Large intestine (tissue), 3 donors: Measurements from ENCODE around the gene NUP37. TPM values are rescaled to one million over a fixed set of nuclear protein-coding genes. Genes with fewer than 3 reads are reported as not detected.
A peak's percentile ranks its signal among the peaks of the same experiment; 100 is the strongest.
"Not testable (repeated sequence)": the region's sequence is repeated elsewhere in the genome, so short reads cannot be mapped to it uniquely, and the experiment has no call there.

Experiments
- DNase-seq, 2 donors: peaks; one replicate each; pipeline versions ENCODE4 v3.0.0 to v3.0.0-alpha.2; 2013
- H3K27ac ChIP-seq: one replicate; pipeline ENCODE4 v1.5.1; 2013; ENCODE audit warnings: low read length
- H3K27me3 ChIP-seq: 2 replicates; pipeline ENCODE4 v1.6.1; 2013; ENCODE audit warnings: low read length; ENCODE audit not compliant: control insufficient read depth, insufficient read depth
- H3K36me3 ChIP-seq: 2 replicates; pipeline ENCODE4 v1.6.1; 2013; ENCODE audit warnings: low read length; ENCODE audit not compliant: control insufficient read depth, insufficient read depth
- H3K4me1 ChIP-seq: one replicate; pipeline ENCODE4 v1.6.1; 2013; ENCODE audit warnings: low read length; ENCODE audit not compliant: control insufficient read depth, insufficient read depth
- H3K4me3 ChIP-seq: one replicate; pipeline ENCODE4 v1.5.1; 2013; ENCODE audit warnings: low read length
- H3K9me3 ChIP-seq: one replicate; pipeline ENCODE4 v1.6.1; 2013; ENCODE audit warnings: mild to moderate bottlenecking, low read depth, low read length, moderate library complexity; ENCODE audit not compliant: control insufficient read depth
- WGBS: methylation state at CpG from one replicate; pipeline ENCODE4 v1.1.5; 2013; ENCODE audit warnings: low lambda C conversion rate; ENCODE audit not compliant: insufficient coverage; 5-methylcytosine and 5-hydroxymethylcytosine counted together
- polyA plus RNA-seq: library from polyadenylated mRNA; unstranded; fragments of 120-200 nt; gene quantifications from one replicate; pipeline ENCODE4 v1.2.1, GENCODE V29; 2013

NUP37 gene
- polyA plus RNA-seq, 1 donor = 27.2 TPM

DNA sequence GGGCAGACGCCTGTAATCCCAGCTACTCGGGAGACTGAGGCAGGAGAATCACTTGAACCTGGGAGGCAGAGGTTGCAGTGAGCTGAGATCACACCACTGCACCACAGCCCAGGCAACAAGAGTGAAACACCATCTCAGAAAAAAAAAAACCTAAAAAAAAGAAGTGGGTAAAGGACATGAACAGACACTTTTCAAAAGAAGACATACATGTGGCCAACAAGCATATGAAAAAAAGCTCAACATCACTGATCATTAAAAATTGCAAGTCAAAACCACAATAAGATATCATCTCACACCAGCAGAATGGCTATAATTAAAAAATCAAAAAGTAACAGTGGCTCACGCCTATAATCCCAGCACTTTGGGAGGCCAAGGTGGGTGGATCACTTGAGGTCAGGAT lies 10.8 kb upstream of the NUP37 start:
- WGBS = no CpG with 5 or more reads among the region's 3 CpGs
- not testable (repeated sequence) for H3K36me3 ChIP-seq, H3K27me3 ChIP-seq, H3K27ac ChIP-seq, H3K4me3 ChIP-seq, H3K4me1 ChIP-seq, DNase-seq, H3K9me3 ChIP-seq

- H3K4me3 ChIP-seq, H3K27me3 ChIP-seq, H3K4me1 ChIP-seq, H3K9me3 ChIP-seq, H3K36me3 ChIP-seq, H3K27ac ChIP-seq, DNase-seq: not testable (repeated sequence)
- WGBS = no CpG with 5 or more reads among the region's 2 CpGs
Observed at GRCh38 chr12:102121328-102121727, 1.4 kb upstream of the NUP37 start.

DNA sequence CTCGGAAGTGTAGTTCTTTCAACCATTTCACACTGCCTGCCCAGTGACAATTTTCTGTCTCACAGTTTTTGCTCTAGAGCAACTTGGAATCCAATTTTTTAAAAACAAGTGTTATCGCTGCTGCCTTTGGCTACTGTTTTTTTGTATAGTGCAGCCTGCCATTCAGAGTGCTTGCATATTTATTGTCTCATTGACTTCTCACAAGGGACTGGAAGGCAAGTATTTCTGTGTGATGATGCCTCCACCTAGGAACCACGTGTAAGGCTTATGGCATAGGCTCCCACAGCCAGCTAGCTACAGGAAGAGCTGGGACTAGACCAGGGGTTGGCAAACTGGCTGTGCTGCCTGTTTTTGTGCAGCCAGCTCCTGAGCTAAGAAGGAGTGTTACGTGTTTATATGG lies 972 bp upstream of the NUP37 start:
- peak overlapping the region; percentile 73 for H3K4me3 ChIP-seq
- no peak for DNase-seq
- 36% methylated on average over 3 of the region's 4 CpGs for whole genome bisulfite sequencing

DNA sequence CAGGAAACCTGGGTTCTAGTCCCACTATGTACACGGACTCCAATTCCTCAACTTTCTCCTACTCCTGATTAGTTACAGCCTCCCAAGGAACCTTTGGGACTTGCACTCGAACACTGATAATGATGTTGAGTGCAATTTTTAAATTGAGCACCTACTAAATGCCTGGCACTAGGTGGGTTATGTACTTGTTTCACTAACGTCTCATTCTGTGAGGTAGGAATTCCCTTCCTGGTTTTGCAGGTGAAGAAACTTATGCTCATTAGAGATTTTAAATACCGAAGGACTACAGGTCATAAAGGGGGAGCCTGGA lies 605 bp upstream of the NUP37 start:
- H3K9me3 ChIP-seq = no peaks in the 10 kb centered on the region
- H3K27me3 ChIP-seq = no peaks in the 10 kb centered on the region
- peaks cover 8% of the 10 kb centered on the region for H3K4me1 ChIP-seq
- WGBS = 0% methylated on average over 1 of the region's 4 CpGs
- peak overlapping the region; percentile 73 for H3K4me3 ChIP-seq
- H3K27ac ChIP-seq = peak overlapping the region; percentile 13
- peaks cover 4% of the 10 kb centered on the region for H3K36me3 ChIP-seq
- no peak for DNase-seq

More for the DNA sequence above, 972 bp upstream of the NUP37 start:
- Histone ChIP-seq H3K4me1 (peaks cover 8% of the 10 kb centered on the region), H3K27ac (no peak overlapping the region), H3K9me3 (no peaks in the 10 kb centered on the region), H3K27me3 (no peaks in the 10 kb centered on the region), H3K36me3 (peaks cover 4% of the 10 kb centered on the region)

DNA sequence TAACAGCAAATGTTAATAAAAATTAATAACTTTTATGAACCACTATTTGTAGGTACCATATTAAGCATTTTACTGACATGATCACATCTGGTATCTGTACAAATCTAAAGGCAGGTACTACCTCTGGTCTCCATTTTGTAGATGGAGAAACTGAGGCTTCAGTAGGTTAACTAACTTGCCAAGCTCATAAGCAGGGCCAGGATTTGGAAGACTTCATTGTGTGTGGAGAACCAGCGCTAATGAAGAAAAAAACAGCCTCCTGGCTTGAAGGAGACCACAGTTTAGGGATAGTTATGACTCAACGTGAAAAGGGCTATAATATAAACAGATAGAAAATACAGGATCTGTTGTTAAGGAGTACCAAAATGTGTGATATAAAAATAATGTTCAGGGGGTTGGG lies 1.0 kb downstream of the NUP37 start:
- peaks cover 8% of the 10 kb centered on the region for H3K4me1 ChIP-seq
- H3K27me3 ChIP-seq = no peaks in the 10 kb centered on the region
- DNase-seq = no peak
- H3K9me3 ChIP-seq = no peaks in the 10 kb centered on the region
- H3K27ac ChIP-seq = no peak overlapping the region
- peaks cover 4% of the 10 kb centered on the region for H3K36me3 ChIP-seq
- peak overlapping the region; percentile 73 for H3K4me3 ChIP-seq
- 58% methylated on average over 1 of the region's 2 CpGs for whole genome bisulfite sequencing

DNA sequence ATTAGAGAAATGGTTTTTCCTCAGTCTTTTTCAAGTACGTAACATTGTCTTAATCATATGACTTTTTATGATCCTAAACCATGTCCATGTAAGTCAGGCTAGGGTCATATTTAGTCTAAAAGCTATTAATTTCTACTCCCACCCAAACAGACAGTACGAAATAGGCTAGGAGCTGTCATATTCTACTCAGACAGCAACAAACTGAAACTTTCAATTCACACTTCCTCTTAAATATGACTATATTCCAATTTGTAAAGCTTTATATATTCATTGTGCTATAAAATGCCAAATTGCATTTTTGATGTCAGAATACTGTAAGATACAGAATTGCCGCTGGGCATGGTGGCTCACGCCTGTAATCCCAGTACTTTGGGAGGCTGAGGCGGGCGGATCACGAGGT lies 3.5 kb downstream of the NUP37 start:
- no peak for DNase-seq
- Histone ChIP-seq H3K27ac (no peak overlapping the region), H3K4me3 (no peak overlapping the region), H3K36me3 (peaks cover 6% of the 10 kb centered on the region), H3K4me1 (peaks cover 8% of the 10 kb centered on the region), H3K27me3 (no peaks in the 10 kb centered on the region), H3K9me3 (no peaks in the 10 kb centered on the region)
- WGBS = no CpG with 5 or more reads among the region's 7 CpGs

GRCh38 chr12:102114212-102114611 lies 5.7 kb downstream of the NUP37 start:
- Histone ChIP-seq H3K27ac (no peak overlapping the region), H3K4me3 (no peak overlapping the region), H3K9me3 (no peaks in the 10 kb centered on the region), H3K36me3 (peaks cover 18% of the 10 kb centered on the region), H3K27me3 (no peaks in the 10 kb centered on the region), H3K4me1 (peaks cover 4% of the 10 kb centered on the region)
- no peak for DNase-seq
- WGBS = 100% methylated on average over 1 of the region's 2 CpGs

GRCh38 chr12:102110782-102111181 lies 9.1 kb downstream of the NUP37 start:
- no peak for DNase-seq
- Histone ChIP-seq H3K27ac (no peak overlapping the region), H3K36me3 (peaks cover 32% of the 10 kb centered on the region), H3K4me3 (no peak overlapping the region), H3K4me1 (no peaks in the 10 kb centered on the region), H3K9me3 (no peaks in the 10 kb centered on the region), H3K27me3 (no peaks in the 10 kb centered on the region)

- H3K9me3 ChIP-seq = peaks cover 3% of the 10 kb centered on the region
- H3K27me3 ChIP-seq = no peaks in the 10 kb centered on the region
- no peak overlapping the region for H3K27ac ChIP-seq
- no peak for DNase-seq
- no peaks in the 10 kb centered on the region for H3K4me1 ChIP-seq
- H3K4me3 ChIP-seq = no peak overlapping the region
- H3K36me3 ChIP-seq = peaks cover 39% of the 10 kb centered on the region
- no CpG with 5 or more reads among the region's 1 CpG for WGBS
Observed at GRCh38 chr12:102107970-102108369, 11.9 kb downstream of the NUP37 start.

DNA sequence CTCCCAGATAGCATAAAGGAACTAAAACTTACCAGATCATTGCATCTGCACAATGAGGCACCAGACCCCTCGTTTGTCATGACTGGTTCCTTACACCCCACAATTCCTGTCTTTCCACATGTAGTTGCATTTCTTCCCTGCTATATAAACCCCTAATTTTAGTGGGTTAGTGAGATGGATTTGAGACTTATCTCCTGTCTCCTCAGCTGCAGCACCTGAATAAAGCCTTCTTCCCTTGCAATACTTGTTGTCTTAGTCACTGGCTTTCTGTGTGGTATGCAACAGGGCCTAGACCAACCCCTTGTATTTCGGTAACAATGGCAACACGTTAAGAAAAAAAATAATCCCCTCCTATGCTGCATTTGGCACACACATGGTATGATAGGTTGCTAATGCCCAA lies 13.0 kb downstream of the NUP37 start:
- no peak overlapping the region for H3K27ac ChIP-seq
- peaks cover 39% of the 10 kb centered on the region for H3K36me3 ChIP-seq
- no peaks in the 10 kb centered on the region for H3K27me3 ChIP-seq
- H3K9me3 ChIP-seq = peaks cover 3% of the 10 kb centered on the region
- WGBS = no CpG with 5 or more reads among the region's 3 CpGs
- H3K4me3 ChIP-seq = no peak overlapping the region
- DNase-seq = no peak
- H3K4me1 ChIP-seq = no peaks in the 10 kb centered on the region

GRCh38 chr12:102096855-102097254 lies 23.1 kb downstream of the NUP37 start:
- Histone ChIP-seq H3K27ac (no peak overlapping the region), H3K4me1 (no peaks in the 10 kb centered on the region), H3K36me3 (peaks cover 14% of the 10 kb centered on the region), H3K4me3 (no peak overlapping the region), H3K27me3 (no peaks in the 10 kb centered on the region), H3K9me3 (no peaks in the 10 kb centered on the region)
- WGBS = no CpG with 5 or more reads among the region's 3 CpGs
- DNase-seq = no peak
